ENCODE measurements around the gene ARID5B. TPM values are rescaled to one million over a fixed set of nuclear protein-coding genes. Genes with fewer than 3 reads are reported as not detected.

ARID5B gene
- total RNA-seq, 1 donor from 2014 or later: 36.9 TPM

DNA sequence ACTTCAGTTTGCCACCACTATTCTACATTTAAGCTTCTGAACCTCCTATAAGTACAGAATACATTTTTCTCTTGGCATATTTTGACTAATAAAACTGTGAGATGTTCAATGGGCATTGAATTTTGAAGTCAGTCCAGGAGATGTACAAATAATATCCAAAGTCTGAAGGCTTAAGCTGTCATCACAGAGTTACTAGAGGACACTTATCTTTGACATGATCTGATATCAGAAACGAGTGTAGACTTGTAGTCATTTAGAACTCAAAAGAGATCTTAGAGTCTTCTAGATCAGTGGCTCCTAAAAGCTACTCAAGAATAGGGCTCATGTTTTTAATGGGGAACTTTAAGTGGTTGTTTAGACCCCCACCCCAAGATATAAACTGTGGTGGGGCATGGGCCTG, 160.5 kb downstream of the ARID5B start:
- Mint-ChIP-seq H3K4me3 (no peak overlapping the region), H3K9me3 (peaks cover 6% of the 10 kb centered on the region), H3K27me3 (no peaks in the 10 kb centered on the region), H3K36me3 (peaks cover 58% of the 10 kb centered on the region), H3K4me1 (ENCODE audit: unreplicated experiment) (peaks cover 20% of the 10 kb centered on the region), H3K27ac (peak overlapping the region; percentile 9)
- TF ChIP-seq, protein P1, sequence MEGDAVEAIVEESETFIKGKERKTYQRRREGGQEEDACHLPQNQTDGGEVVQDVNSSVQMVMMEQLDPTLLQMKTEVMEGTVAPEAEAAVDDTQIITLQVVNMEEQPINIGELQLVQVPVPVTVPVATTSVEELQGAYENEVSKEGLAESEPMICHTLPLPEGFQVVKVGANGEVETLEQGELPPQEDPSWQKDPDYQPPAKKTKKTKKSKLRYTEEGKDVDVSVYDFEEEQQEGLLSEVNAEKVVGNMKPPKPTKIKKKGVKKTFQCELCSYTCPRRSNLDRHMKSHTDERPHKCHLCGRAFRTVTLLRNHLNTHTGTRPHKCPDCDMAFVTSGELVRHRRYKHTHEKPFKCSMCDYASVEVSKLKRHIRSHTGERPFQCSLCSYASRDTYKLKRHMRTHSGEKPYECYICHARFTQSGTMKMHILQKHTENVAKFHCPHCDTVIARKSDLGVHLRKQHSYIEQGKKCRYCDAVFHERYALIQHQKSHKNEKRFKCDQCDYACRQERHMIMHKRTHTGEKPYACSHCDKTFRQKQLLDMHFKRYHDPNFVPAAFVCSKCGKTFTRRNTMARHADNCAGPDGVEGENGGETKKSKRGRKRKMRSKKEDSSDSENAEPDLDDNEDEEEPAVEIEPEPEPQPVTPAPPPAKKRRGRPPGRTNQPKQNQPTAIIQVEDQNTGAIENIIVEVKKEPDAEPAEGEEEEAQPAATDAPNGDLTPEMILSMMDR (conservative IDR thresholded peaks at IDR 0.05): no peak
- DNase-seq (ENCODE audit: extremely low spot score, unreplicated experiment): no peak

DNA sequence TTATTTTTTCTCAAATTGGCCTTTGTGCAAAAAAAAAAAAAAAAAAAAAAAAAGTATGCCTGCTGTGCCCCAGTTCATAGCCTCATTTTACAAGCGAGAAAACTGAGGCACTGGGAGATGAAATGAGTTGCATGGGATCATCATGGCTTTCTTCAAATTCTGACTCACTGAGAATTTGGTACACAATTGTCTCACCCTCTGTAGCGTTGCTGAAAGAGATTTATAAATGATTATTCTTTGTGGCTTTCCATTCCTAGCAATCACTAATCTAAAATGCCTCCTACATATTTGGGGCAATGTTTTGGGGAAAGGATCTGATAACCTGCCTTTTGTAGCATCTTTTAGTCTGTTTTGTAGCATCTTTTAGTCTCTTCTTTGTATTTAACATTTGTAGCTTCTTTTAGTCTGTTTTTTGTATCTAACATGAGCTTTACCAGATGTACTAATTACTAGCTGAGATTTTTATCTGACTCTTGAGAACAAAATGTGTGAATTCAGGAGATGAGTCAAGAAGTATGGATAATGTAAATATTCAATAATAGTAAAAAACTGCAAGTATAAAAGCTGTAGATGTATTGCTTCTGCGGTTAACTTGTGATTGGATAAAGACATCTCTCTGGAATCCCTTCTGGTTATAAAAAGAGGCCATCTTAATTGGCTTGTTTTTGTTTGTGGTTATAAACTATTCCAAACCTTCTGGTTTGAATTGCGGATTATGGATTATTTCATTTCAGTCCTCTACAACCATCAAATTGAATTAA, 161.4 kb downstream of the ARID5B start:
- Mint-ChIP-seq H3K4me1 (ENCODE audit: unreplicated experiment) (peaks cover 20% of the 10 kb centered on the region), H3K9me3 (peaks cover 6% of the 10 kb centered on the region), H3K27me3 (no peaks in the 10 kb centered on the region), H3K27ac (no peak overlapping the region), H3K36me3 (peaks cover 52% of the 10 kb centered on the region), H3K4me3 (no peak overlapping the region)
- DNase-seq (ENCODE audit: extremely low spot score, unreplicated experiment): no peak
- TF ChIP-seq, protein P1 (conservative IDR thresholded peaks at IDR 0.05): no peak

DNA sequence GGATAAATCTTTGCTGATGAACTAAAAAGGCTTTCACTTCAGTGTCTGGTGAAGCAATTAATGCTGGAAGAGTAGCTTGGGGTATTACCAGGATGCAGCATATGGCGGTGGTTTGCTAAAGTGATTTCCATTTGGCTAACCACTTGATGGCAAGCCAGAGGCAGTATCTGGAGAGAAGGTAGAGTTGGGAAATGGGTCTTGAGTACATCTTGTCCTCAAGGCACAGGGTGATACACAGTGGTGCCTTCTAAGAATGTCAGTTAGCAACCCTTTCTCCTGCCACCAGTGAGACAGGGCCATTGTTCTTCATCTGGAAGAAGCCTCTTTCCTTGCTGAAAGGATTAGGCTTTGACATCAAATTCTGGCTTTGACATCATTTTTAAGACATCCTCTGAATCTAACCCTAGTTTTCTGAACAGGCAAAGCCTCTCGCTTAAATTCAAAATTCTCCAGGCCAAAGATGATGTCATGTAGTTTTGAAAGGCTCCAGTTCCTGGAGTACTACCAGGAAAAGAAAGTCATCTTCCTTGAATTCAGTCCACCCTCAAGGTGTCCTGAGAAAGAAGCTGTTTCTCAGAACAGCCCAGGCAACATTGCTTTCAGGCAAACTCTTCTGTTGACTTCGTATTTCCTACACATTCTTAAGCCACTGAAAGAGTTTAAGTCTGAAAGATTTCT, 162.4 kb downstream of the ARID5B start:
- TF ChIP-seq, protein P1 (conservative IDR thresholded peaks at IDR 0.05): no peak
- Mint-ChIP-seq H3K27ac (no peak overlapping the region), H3K9me3 (peaks cover 6% of the 10 kb centered on the region), H3K4me3 (no peak overlapping the region), H3K4me1 (ENCODE audit: unreplicated experiment) (peaks cover 17% of the 10 kb centered on the region), H3K36me3 (peaks cover 45% of the 10 kb centered on the region), H3K27me3 (no peaks in the 10 kb centered on the region)
- no peak for DNase-seq (ENCODE audit: extremely low spot score, unreplicated experiment)

DNA sequence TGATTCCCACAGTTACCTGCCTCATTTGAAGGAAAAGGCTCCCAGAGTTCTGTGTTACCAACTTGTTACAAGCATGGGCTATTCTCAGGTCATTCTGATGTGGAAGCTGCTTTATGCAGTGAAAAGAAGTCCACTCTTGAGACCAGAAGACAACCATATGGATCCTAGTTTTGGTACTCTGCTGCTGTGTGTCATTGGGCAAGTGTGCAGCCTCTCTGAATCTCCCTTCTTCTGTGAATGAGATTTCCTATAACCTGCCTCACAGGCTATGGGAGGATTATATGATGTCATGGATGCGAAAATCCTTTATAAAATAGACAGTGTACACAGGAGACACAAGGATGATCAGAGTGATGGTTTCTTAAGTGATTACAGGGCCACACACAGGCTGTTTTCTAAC, 166.1 kb downstream of the ARID5B start:
- H3K36me3 Mint-ChIP-seq: peaks cover 53% of the 10 kb centered on the region
- H3K4me1 Mint-ChIP-seq (ENCODE audit: unreplicated experiment): peaks cover 12% of the 10 kb centered on the region
- peak overlapping the region; percentile 59 for H3K27ac Mint-ChIP-seq
- no peak overlapping the region for H3K4me3 Mint-ChIP-seq
- TF ChIP-seq, protein P1 (conservative IDR thresholded peaks at IDR 0.05): no peak
- DNase-seq (ENCODE audit: extremely low spot score, unreplicated experiment): no peak
- H3K9me3 Mint-ChIP-seq: no peaks in the 10 kb centered on the region
- H3K27me3 Mint-ChIP-seq: no peaks in the 10 kb centered on the region

DNA sequence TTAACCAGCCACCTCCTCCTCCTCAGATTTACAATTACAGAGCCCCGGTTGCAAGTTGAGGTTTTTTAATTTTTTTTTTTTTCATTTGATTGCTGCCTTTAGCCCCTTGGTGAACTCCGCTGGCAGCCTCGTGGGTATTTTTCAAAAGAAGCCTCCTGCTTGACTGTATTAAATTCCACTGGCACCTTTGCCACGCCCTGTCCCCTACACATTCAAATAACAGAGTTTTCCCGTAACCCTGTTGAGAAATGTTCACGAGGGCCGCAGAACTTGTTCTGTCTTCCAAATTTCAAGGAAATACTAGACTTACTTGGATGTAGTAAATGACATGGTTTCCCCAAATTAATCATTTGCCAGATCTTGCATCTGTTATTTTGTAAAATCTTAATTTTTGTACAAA, 167.0 kb downstream of the ARID5B start:
- Mint-ChIP-seq H3K27me3 (no peaks in the 10 kb centered on the region), H3K4me1 (ENCODE audit: unreplicated experiment) (peaks cover 21% of the 10 kb centered on the region), H3K36me3 (peaks cover 50% of the 10 kb centered on the region), H3K9me3 (no peaks in the 10 kb centered on the region), H3K4me3 (no peak overlapping the region), H3K27ac (peak overlapping the region; percentile 79)
- DNase-seq (ENCODE audit: extremely low spot score, unreplicated experiment): no peak
- TF ChIP-seq, protein P1 (conservative IDR thresholded peaks at IDR 0.05): no peak
